Liver (tissue), 9 donors: ENCODE data around the gene TFAP2A. TPM values are rescaled to one million over a fixed set of nuclear protein-coding genes. Genes with fewer than 3 reads are reported as not detected.

Experiments used
- DNase-seq: peaks from one replicate; pipeline ENCODE4 v3.0.0-alpha.2; 2017; ENCODE audit warnings: low spot score
- H3K27ac ChIP-seq, 2 donors: one replicate each; pipeline ENCODE4 v1.7.0; 2013; ENCODE audit warnings: inconsistent platforms in 2 of 2, low read length in 2 of 2, control low read depth in 1 of 2, low read depth in 1 of 2, mild to moderate bottlenecking in 1 of 2
- H3K27me3 ChIP-seq, 4 donors: one replicate each; pipeline versions ENCODE4 v1.6.1 to v1.7.0; 2013; ENCODE audit warnings: low read length in 3 of 4, inconsistent platforms in 1 of 4, mild to moderate bottlenecking in 1 of 4, moderate library complexity in 1 of 4; ENCODE audit not compliant: control insufficient read depth in 4 of 4, insufficient read depth in 4 of 4
- H3K36me3 ChIP-seq, 4 donors: one replicate each; pipeline versions ENCODE4 v1.6.1 to v1.7.0; 2013; ENCODE audit warnings: low read length in 3 of 4, mild to moderate bottlenecking in 3 of 4, low read depth in 1 of 4, moderate library complexity in 1 of 4; ENCODE audit not compliant: control insufficient read depth in 4 of 4, insufficient read depth in 3 of 4
- H3K4me1 ChIP-seq, 4 donors: one replicate each; pipeline versions ENCODE4 v1.6.1 to v1.7.0; 2013; ENCODE audit warnings: low read length in 3 of 4, mild to moderate bottlenecking in 3 of 4, moderate library complexity in 1 of 4; ENCODE audit not compliant: control insufficient read depth in 4 of 4, insufficient read depth in 4 of 4
- H3K4me3 ChIP-seq, 3 donors: one replicate each; pipeline versions ENCODE4 v1.6.1 to v1.7.0; 2013; ENCODE audit warnings: low read length in 3 of 3, control low read depth in 1 of 3, low read depth in 1 of 3, mild to moderate bottlenecking in 1 of 3
- H3K9ac ChIP-seq, 2 donors: one replicate each; pipeline ENCODE4 v1.7.0; 2013; ENCODE audit warnings: low read length in 2 of 2, mild to moderate bottlenecking in 2 of 2, moderate library complexity in 2 of 2, control low read depth in 1 of 2, low read depth in 1 of 2
- H3K9me3 ChIP-seq, 4 donors: one replicate each; pipeline versions ENCODE4 v1.6.1 to v1.7.0; 2013; ENCODE audit warnings: low read length in 3 of 4; ENCODE audit not compliant: control insufficient read depth in 4 of 4
- ATF3 ChIP-seq: IDR thresholded peaks from 2 replicates; pipeline ENCODE4 v1.6.1; 2016; ENCODE audit warnings: antibody characterized with exemption
- FOXA1 ChIP-seq: IDR thresholded peaks from 2 replicates; pipeline ENCODE4 v1.6.1; 2016; ENCODE audit warnings: antibody characterized with exemption
- FOXA2 ChIP-seq: IDR thresholded peaks from 2 replicates; pipeline ENCODE4 v1.6.1; 2016; ENCODE audit warnings: antibody characterized with exemption
- GABPA ChIP-seq, 2 donors: IDR thresholded peaks in 1 of 2; conservative IDR thresholded peaks in 1 of 2; 2 replicates each; pipeline ENCODE4 v1.6.1; 2016; ENCODE audit warnings: antibody characterized with exemption in 2 of 2, mild to moderate bottlenecking in 1 of 2, moderate library complexity in 1 of 2
- HNF4G ChIP-seq: IDR thresholded peaks from 2 replicates; pipeline ENCODE4 v1.6.1; 2016; ENCODE audit warnings: antibody characterized with exemption
- RAD21 ChIP-seq, 2 donors: IDR thresholded peaks; 2 replicates each; pipeline ENCODE4 v1.6.1; 2016; ENCODE audit warnings: antibody characterized with exemption in 2 of 2, mild to moderate bottlenecking in 2 of 2
- RXRA ChIP-seq, 2 donors: IDR thresholded peaks; 2 replicates each; pipeline ENCODE4 v1.6.1; 2017 to 2018; ENCODE audit warnings: antibody characterized with exemption in 2 of 2, mild to moderate bottlenecking in 1 of 2
- SP1 ChIP-seq: IDR thresholded peaks from 2 replicates; pipeline ENCODE4 v1.6.1; 2018; ENCODE audit warnings: antibody characterized with exemption, mild to moderate bottlenecking
- TAF1 ChIP-seq: conservative IDR thresholded peaks from 2 replicates; pipeline ENCODE4 v1.6.1; 2016; ENCODE audit warnings: antibody characterized with exemption, mild to moderate bottlenecking
- YY1 ChIP-seq: IDR thresholded peaks from 2 replicates; pipeline ENCODE4 v1.6.1; 2016; ENCODE audit warnings: antibody characterized with exemption, mild to moderate bottlenecking
- WGBS: extraction: QIAGEN DNeasy Blood & Tissue Kit; methylation state at CpG from one replicate; pipeline ENCODE4 v1.1.7; 2013; 5-methylcytosine and 5-hydroxymethylcytosine counted together
- polyA plus RNA-seq, 2 donors: library from polyadenylated mRNA; stranded (reverse) in 1 of 2; unstranded in 1 of 2; fragments of 200-250 nt in 1 of 2; fragments of >200 nt in 1 of 2; fragmentation: Nextera tagmentation in 1 of 2; extraction: Ambion mirVana in 1 of 2; gene quantifications; one replicate each; pipeline versions ENCODE4 v1.2.1 to v1.2.3, GENCODE V29; 2013 to 2015
- total RNA-seq, 2 donors: library from RNA; depleted of rRNA; stranded (reverse); fragments of >200 nt; gene quantifications; one replicate each; pipeline ENCODE4 v1.2.3, GENCODE V29; 2014
- TF ChIP-seq, protein P1 (sequence below): IDR thresholded peaks from 2 replicates; pipeline ENCODE4 v1.6.1; 2016; ENCODE audit warnings: antibody characterized with exemption
- TF ChIP-seq, protein P2 (sequence below): IDR thresholded peaks from 2 replicates; pipeline ENCODE4 v1.6.1; 2016; ENCODE audit warnings: antibody characterized with exemption
- donor health status: healthy.
- donor health status: healthy.
- donor health status: healthy.
- donor health status: healthy.
- donor health status: healthy.

Gene TFAP2A
- total and polyA plus RNA-seq, 4 donors: 0.03 to 0.08 TPM; not detected in 2

DNA sequence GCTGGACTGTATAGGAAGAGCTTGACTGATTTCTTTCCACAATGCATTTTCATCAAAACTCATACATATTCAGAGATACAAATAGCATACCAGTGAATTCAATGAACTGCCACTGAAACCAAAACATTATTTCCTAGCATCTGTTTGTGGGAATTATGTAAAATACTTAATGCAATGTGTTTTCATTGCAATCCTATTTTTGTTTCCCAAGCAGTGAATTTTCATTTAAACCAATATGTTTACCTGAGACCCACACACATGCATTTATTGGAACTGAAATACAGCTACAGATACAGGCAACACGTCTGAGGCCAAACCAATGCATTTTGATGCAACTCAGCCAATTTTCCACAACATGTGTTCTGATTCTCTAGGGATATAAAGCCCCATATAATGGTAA, 33.2 kb upstream of the TFAP2A start:
- Histone ChIP-seq H3K36me3 (no peaks in the 10 kb centered on the region), H3K4me1 (no peaks in the 10 kb centered on the region), H3K9me3 (no peaks in the 10 kb centered on the region), H3K9ac (no peak overlapping the region), H3K27me3 (no peaks in the 10 kb centered on the region), H3K27ac (no peak overlapping the region), H3K4me3 (no peak overlapping the region)
- TF ChIP-seq ATF3: no peak
- TF ChIP-seq RXRA (IDR thresholded peaks at IDR 0.05): no peak
- no peak for DNase-seq
- 66% methylated on average over 1 of the region's 1 CpG for WGBS

DNA sequence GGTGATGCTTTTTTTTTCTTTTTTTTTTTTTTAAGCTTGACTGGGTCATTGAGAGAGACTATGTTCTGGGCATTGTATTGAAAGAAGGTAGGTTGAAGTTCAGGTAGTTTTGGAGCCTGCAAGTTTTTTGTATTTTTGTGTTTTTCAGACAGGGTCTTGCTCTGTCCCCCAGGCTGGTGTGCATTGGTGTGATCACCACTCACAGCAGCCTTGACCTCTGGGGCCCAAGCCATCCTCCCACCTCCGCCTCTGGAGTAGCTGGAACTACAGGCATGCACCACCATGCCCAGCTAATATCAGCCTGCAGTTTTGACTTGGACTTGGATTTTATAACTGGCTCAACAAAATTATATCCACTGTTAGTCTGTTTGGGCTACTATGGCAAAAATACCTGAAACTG, 31.7 kb upstream of the TFAP2A start:
- H3K36me3 ChIP-seq: no peaks in the 10 kb centered on the region
- no peak overlapping the region for H3K27ac ChIP-seq
- H3K27me3 ChIP-seq: no peaks in the 10 kb centered on the region
- no peak for DNase-seq
- H3K9me3 ChIP-seq: no peaks in the 10 kb centered on the region
- TF ChIP-seq, protein P1, sequence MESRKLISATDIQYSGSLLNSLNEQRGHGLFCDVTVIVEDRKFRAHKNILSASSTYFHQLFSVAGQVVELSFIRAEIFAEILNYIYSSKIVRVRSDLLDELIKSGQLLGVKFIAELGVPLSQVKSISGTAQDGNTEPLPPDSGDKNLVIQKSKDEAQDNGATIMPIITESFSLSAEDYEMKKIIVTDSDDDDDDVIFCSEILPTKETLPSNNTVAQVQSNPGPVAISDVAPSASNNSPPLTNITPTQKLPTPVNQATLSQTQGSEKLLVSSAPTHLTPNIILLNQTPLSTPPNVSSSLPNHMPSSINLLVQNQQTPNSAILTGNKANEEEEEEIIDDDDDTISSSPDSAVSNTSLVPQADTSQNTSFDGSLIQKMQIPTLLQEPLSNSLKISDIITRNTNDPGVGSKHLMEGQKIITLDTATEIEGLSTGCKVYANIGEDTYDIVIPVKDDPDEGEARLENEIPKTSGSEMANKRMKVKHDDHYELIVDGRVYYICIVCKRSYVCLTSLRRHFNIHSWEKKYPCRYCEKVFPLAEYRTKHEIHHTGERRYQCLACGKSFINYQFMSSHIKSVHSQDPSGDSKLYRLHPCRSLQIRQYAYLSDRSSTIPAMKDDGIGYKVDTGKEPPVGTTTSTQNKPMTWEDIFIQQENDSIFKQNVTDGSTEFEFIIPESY: no peak
- TF ChIP-seq SP1: no peak
- TF ChIP-seq ATF3: no peak
- no peak for TF ChIP-seq GABPA (IDR thresholded peaks at IDR 0.05 in 1 of 2, conservative IDR thresholded peaks at IDR 0.05 in 1 of 2)
- no peak for TF ChIP-seq RAD21 (IDR thresholded peaks at IDR 0.05)
- TF ChIP-seq, protein P2, sequence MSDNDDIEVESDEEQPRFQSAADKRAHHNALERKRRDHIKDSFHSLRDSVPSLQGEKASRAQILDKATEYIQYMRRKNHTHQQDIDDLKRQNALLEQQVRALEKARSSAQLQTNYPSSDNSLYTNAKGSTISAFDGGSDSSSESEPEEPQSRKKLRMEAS: no peak
- TF ChIP-seq RXRA (IDR thresholded peaks at IDR 0.05): no peak
- TF ChIP-seq TAF1: no peak
- TF ChIP-seq FOXA1: no peak
- TF ChIP-seq HNF4G: no peak
- no peak for TF ChIP-seq FOXA2
- no peaks in the 10 kb centered on the region for H3K4me1 ChIP-seq
- no peak overlapping the region for H3K4me3 ChIP-seq
- H3K9ac ChIP-seq: no peak overlapping the region
- 93% methylated on average over 1 of the region's 1 CpG for WGBS

DNA sequence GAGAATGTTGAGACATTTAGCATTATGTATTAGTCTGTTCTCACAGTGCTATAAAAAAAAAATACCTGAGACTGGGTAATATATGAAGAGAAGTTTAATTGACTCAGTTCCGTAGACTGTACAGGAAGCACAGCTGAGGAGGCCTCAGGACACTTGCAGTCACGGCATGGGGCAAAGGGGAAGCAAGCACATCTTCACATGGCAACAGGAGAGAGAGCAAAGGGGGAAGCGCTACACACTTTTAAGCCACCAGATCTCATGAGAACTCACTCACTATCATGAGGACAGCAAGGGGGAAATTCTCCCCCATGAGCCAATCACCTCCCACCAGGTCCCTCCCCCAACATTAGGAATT, 26.8 kb upstream of the TFAP2A start:
- no peak overlapping the region for H3K4me3 ChIP-seq
- no peak overlapping the region for H3K27ac ChIP-seq

More for the DNA sequence above, 26.8 kb upstream of the TFAP2A start:
- WGBS: 87% methylated on average over 3 of the region's 3 CpGs
- H3K27me3 ChIP-seq: no peaks in the 10 kb centered on the region
- H3K36me3 ChIP-seq: no peaks in the 10 kb centered on the region
- TF ChIP-seq YY1 (no peak), TAF1 (no peak)
- H3K4me1 ChIP-seq: peaks cover 0 to 2% (median 0%) of the 10 kb centered on the region in 4 donors
- no peak for DNase-seq
- H3K9ac ChIP-seq: no peak overlapping the region
- no peaks in the 10 kb centered on the region for H3K9me3 ChIP-seq
